ENCODE results near the gene AGPAT2.

Gene AGPAT2

DNA sequence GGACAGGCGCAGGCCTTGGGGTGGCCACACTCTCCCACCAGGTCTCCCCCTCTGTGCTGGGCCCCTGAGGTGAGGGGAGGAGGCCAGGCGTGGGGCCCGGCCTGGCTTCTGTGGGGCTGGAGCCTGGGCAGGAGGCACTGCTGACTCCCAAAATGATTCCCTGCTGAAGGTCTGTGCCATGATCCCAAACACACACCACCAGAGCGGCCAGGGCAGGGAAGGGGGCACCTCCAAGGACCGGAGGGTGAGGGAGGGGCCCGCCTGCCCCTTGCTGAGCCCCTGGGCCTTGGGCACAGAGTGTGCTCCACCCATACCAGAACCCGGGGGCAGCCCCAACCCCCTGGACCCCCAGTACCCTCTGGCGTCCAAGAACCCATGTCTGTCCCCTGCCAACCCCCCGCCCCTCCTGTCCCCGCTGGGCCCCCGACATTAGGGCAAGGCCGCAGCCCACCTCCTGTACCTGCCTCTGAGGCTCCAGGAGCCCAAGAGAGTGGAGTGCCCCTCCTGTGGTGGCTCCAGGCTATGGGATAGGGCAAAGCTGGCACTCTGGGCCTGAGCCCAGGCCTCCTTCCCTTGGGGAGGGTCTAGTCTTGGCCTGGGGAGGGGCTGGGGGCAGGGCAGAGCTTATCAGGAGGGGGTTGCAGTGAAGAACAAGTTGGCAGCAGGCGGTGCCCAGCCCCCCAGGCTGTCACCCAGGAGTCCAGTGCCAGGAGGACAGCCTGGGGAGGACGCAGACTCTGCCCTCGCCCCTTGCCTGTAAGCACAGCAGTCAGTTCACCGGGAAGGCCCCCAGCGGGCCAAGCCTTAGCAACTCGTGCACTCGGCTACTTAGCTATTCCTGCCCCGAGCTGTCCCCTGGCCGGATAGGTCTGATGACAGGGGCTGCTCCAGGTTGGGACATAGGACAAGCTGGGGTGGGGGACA lies 27.1 kb downstream of the AGPAT2 start:
- no peak for DNase-seq

DNA sequence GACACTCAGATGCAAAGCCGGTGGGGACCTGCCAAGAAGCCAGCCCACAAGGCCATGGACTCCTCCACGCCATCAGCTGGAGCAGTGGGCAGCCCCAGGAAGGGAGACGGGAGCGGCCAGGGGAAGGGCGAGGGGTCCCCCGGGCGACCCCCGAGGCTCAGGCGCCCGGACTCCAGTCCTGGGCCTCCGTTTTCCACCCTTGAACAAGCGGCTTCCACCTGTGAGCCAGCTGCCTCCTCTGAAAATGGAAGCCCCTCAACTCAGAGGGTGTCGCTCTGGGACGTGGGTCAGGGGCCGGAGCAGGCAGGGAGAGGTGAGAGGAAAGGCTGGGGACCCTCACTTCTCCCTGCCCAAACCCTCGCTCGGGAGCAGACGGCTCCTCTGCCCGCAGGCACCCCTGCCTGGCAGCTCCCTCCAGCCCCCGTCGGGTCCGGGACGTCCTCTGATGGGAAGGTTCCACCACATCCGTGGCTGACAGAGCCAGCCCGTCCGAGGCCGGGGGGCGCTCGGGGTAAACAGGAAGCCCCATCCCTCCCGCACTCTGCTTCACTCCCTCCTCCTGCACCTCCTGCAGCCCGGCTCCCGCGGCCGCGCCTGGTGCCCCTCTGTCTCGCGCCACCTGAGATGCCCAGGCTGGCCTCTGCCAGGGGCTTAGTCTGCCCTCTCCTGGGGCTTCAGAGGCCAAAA lies 28.3 kb downstream of the AGPAT2 start:
- DNase-seq = no peak

GRCh38 chr9:136657974-136658848 lies 29.0 kb downstream of the AGPAT2 start:
- peak; percentile 33 for DNase-seq

- peak; percentile 70 for DNase-seq
These were observed 30.3 kb downstream of the AGPAT2 start for GRCh38 chr9:136656795-136657611.

DNA sequence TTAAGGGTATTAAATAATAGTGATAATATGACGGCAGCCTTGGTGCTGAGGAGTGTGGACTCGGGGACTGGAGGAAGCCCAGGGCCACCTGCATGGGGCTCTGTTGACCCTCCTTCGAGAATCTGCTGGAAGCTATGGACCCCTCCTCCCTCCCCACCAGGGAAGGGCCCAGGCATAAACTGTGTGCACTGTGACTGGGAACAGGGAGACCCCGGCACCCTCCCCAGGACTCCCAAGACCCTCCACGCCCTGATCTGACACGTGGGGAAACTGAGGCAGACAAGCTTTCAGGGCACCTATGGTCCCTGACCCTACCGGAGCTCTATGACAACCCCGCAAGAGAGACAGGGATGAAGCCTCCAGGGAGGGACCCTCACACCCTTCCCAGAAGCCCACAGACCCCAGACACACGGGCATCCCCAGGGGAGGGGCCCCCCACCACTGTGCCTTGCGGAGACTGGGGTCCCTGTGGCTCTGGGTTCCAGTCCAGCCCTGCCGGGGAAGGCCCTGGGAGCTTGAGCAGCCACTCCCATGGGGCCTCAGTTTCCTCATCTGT lies 31.0 kb downstream of the AGPAT2 start:
- no peak for DNase-seq

- peak; percentile 41 for DNase-seq
These were observed 31.6 kb downstream of the AGPAT2 start for GRCh38 chr9:136655536-136656182.

DNA sequence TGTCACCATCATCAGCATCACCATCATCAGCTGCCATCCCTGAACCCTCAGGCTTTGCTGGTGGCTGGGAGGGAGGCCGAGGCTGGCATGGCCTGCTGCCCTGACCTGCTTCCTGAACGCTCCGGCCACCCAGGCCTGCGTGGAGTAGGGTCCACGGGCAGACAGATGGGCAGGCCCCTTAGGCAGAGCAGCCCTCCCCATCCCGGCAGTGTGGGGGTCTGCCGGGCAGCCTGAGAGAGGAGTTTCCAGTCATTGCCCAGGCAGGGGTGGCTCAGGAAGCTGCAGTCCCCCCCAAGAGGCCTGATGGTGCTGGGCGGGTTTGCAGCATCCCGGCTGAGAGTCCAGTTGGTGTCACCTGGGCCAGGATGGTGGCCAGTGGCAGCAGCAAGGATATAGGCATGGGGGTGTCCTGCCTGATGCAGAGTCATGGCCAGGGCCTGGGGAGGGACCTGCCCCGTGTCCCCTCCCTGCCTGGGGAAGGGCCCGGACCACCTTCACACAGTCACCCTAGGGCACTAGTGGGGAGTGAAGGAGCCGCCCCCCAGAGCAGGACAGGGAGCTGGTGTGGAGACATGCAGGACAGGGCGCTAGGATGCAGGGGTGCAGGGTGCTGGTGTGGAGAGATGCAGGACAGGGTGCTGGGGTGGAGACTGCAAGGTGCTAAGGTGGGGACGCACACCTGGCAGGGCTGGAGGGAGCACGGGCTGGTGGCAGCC lies 32.3 kb downstream of the AGPAT2 start:
- DNase-seq = no peak

GRCh38 chr9:136653323-136654079 lies 33.8 kb downstream of the AGPAT2 start:
- DNase-seq = peak; percentile 40

- DNase-seq = no peak
These were observed 35.4 kb downstream of the AGPAT2 start for GRCh38 chr9:136651860-136652259.

- DNase-seq = peak; percentile 85
These were observed 36.6 kb downstream of the AGPAT2 start for GRCh38 chr9:136650648-136651047.

- DNase-seq = peak; percentile 71
These were observed 37.2 kb downstream of the AGPAT2 start for GRCh38 chr9:136650021-136650420.

- peak; percentile 78 for DNase-seq
These were observed 38.5 kb downstream of the AGPAT2 start for GRCh38 chr9:136648751-136649150.

- peak; percentile 64 for DNase-seq
These were observed 40.2 kb downstream of the AGPAT2 start for GRCh38 chr9:136646827-136647711.

DNA sequence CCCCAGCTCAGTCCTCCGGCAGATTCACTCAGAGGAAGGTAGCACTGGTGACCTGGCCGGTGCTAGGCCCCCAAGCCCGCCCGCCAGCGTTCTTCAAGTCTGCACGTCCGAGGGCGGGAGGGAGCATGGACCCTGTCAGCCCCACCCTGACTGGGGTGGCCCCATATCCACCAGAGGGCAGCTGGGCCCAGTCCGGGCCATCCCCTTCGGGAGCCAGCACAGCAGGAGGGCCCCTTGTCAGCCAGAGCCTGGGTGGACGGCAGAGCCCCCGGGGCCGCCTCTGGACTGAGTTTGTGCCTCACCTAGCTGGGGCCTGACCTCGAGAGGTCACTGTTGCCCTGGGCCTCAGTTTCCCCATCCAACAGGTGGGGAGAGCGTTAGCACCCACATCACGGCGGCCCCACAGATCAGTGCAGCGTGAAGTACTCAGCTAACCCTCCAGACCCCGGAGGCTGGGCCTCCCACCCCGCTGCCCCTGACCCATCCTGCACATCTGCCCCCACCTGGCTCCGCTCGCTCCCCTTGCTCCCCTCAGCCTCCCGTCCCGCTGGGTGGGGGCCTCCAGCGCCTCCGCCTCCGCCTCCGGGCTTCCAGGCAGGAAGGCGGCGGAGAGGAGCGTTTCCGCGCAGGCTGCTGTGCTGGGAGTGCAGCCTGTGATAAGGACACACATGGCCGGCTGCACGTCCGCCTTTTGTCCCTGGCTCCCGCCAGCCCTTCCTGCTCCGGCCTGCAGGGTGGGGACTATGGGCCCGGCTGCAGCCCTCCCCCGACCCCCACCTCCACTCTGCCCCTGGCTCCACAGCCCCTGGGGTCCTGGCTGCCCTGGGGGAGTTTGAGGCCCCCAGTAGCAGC lies 41.1 kb downstream of the AGPAT2 start:
- peak; percentile 89 for DNase-seq

DNA sequence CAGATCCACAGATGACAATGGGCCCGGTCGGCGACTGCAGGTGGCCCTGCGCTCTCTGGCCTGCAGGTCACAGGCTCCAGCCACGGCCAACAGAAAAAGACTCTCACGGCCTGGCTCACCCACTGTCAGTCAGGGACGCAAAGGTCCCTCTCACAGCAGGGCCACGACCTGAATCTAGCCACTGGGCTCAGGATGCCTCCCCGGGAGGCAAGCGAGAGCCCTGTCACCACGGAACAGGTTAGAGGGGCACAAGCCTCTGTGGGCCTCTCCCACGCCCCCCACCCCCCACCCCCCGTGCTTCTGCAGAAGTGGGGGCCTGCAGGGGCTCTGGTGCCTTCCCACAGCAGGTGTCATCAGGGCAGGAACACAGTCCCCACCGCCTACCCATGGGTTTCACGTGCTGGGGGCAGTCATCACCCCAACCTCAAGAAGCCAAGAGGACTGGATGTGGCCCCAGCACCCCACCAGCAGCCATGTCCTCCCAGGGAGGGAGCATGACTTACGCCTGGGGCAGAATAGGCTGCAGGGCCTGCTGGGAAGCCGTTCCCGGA lies 41.8 kb downstream of the AGPAT2 start:
- no peak for DNase-seq

DNA sequence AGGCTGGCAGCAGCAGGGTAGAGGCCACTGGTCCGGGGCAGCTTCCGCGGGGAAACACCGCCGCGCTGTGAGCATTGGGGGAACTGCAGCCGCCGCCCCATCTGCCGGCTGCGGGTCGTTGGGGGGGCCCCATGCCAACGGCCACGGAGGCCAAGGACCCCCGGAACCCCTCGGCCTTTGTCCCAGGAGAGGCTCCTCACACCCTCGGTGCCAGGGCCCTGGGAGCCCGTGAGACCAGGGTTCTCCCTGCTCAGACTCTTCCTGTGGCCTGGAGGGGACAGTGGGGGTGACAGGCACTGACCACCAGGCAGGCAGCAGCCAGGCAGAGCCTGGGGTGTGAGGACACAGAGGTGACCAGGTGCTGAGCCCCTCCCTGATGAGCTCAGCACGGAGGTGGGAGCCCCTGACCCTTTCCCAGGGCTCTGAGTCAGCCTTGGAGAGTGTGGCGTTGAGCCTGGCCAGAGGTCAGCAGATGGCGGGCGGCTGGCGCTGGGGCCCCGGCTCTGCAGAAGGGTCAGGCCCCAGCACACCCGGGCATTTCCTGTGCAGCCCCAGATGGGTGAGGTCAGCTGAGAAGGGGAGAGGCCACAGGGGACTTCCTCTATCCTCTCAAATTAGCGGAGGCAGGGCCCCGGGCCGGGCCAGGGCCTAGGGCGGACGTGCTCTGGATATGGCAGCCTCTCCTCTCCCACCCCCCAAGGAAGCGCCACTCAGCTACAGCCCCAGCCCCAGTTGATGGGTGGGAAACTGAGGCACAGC lies 42.5 kb downstream of the AGPAT2 start:
- DNase-seq = peak; percentile 82

DNA sequence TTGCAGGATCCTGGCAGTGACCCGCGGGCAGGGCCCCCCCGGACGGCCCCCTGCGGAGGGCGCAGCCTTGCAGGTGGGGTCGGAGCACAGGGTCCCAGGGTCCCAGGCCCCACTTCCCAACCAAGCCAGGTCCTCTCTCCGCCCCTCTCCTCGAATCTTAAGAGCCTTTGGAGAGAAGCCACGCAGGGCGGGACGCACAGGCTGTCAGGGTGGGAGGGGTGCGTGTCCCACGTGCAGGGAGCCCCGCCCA lies 43.0 kb downstream of the AGPAT2 start:
- peak; percentile 96 for DNase-seq

Data from hematopoietic multipotent progenitor cell treated with erythropoietin and hydrocortisone succinate and interleukin-3 and kit ligand, for 6 days (in vitro differentiated cells).